CD4-positive, alpha-beta T cell treated with Interleukin-2 at 100 ng/mL for 4 hours (primary cell): ENCODE data around the gene ZNF302.
"Not testable (repeated sequence)": the region's sequence is repeated elsewhere in the genome, so short reads cannot be mapped to it uniquely, and the experiment has no call there.

Experiments used
- DNase-seq: peaks from one replicate; pipeline ENCODE4 v3.0.0-alpha.2; 2020; ENCODE audit warnings: low spot score

ZNF302 gene

DNA sequence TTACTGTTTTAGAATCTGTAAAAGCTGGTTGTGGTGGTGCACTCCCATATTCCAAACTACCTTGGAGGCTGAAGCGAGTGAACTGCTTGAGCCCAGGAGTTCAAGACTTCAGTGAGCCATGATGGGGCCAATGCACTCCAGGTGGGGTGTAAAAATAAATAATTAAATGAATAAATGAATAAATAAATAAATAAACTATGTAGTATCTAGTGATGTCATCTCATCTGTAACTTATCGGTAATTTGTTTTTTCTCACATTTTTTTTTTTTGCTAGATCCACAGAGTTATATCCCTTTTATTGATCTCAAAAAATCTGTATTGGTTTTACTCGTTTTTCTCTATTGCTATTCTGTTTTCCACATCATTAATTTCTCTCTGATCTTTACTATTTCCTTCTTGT, 5.5 kb upstream of the ZNF302 start:
- DNase-seq, result no peak

DNA sequence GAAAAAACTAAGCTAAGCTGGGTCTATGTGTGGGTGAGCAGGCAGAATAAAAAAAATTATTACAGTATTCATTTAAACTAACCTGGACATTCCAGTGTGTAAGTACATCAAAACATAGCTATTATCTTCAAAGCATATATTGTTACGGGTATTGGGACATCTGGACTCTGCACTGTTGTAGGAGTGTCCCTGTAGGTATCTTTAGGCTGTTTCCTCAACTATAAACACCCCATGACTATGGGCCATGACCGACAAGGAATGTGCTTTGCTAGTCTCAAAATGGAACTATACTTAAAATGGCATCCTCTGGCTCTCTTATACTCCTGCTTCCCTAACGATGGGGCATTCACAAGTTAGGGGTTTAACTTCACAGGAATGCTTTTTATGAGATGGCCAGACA, 3.9 kb upstream of the ZNF302 start:
- DNase-seq, result no peak

DNA sequence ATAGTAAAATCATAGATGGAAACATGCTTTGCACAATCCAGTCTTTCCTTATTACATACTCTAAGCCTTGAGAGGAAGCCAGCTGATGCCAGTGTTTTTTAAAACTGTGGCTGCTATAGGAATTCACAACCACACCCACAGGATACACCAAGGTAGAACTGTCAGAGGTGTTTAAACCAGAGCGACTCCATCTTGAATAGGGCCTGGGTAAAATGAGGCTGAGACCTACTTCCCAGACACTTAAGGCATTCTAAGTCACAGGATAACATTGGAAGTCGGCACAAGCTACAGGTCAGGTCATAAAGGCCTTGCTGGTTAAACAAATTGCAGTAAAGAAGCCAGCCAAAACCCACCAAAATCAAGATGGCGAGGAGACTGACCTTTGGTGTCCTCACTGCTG, 2.2 kb upstream of the ZNF302 start:
- DNase-seq, result no peak

DNA sequence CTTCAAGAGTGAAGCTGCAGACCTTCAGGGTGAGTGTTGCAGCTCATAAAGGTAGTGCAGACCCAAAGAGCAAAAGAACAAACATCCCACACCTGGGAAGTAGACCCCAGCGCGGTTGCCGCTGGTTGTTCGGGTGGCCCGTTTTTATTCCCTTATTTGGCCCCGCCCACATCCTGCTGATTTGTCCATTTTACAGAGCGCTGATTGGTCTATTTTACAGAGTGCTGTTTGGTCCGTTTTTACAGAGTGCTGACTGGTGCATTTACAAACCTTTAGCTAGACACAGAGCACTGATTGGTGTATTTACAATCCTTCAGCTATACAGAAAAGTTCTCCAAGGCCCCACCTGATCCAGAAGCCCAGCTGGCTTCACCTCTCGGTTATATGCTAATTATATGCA, 1.6 kb upstream of the ZNF302 start:
- DNase-seq, result no peak

- DNase-seq, result peak; percentile 85
Measured at GRCh38 chr19:34676697-34677385, 637 bp upstream of the ZNF302 start, which contains the start of gene SCGB2B2. SCGB2B2 (minus strand) TSS chr19:34677159; CDS start chr19:34594563, 82,596 bp downstream.

DNA sequence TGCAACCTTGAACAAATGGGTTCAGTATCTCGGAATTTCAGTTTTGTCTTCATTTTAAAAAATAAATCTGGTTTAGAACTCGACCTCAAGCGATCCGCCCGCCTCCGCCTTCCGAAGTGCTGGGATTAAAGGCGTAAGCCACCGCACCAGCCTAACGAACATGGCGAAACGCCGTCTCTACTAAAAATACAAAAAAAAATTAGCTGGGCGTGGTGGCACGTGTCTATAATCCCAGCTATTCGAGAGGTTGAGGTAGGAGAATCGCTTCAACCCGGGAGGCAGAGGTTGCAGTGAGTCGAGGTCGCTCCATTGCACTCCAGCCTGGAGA, 571 bp downstream of the ZNF302 start:
- no peak for DNase-seq

- no peak for DNase-seq
Measured at GRCh38 chr19:34678421-34678820, 943 bp downstream of the ZNF302 start.

DNA sequence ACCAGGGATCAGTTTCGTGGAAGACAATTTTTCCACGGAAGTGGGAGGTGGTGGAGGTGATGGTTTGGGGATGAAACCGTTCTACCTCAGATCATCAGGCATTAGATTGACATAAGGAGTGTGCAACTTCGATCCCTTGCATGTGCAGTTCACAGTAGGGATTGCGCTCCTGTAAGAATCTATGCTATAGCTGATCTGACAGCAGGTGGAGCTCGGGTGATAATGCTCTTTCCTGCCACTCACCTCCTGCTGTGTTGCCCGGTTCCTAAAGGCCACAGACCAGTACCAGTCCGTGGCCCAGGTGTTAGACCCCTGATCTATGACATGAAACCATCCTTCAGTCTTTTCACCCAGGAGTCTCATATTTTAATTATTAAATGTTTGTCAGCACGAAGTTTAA, 4.0 kb downstream of the ZNF302 start:
- no peak for DNase-seq

- DNase-seq, result not testable (repeated sequence)
Measured at GRCh38 chr19:34685266-34685665, 7.8 kb downstream of the ZNF302 start.

DNA sequence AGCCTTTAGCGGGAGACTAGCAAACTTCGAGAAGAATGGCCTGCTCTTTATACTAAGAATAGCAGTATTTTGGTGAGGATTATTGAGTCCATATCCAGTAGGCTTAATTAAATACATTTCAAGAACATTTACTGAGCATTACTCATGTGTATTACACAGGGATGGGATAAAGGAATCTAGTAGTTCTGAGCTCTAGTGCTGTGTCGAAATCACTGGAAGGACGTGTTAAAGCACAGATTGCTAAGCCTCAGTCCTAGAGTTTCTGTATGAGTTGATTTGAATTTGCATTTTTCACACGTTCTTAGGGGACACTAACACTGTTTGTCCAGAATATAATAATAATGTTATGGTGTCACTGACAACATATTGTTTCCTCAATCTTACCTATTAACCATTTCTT, 9.0 kb downstream of the ZNF302 start:
- DNase-seq, result no peak

DNA sequence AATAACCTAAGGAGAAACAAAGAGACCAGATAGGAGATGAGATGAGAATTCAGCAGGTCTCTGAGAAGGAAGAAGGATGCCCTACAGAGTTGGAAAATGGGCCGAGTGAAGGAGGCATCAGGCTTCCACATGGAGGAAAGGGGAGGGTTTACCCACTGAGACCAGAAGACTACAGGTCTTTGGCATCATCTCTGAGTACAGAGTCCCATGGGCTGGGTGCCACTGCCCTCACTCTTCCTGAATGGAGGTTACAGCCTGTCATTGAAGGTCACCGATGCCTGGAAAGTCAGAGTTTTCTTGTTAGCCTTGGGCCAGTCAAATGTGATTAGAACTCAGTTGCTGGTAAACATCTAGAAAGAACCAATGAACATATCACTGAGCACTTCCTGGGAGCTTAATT, 9.9 kb downstream of the ZNF302 start:
- no peak for DNase-seq

DNA sequence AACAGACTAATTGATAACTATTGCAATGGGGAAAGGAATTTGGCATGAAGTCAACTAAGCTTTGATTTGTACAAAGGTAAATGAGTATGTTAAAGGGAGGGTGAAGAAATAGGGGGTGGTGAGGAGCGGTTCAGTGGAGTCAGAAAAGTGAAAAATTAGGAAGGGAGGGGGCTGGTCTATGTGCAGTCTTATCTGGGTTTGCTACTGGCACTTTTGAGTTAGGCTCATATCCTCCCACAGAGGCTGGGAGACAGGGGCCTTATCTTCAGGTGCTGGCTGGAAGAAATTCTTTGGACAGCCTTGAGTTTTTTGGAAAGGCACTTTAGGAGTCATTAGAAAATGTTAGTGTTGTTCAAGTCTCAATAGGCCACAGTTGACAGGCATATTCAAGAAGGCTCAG, 11.1 kb downstream of the ZNF302 start:
- DNase-seq, result no peak

GRCh38 chr19:34690372-34690771, 12.9 kb downstream of the ZNF302 start:
- DNase-seq, result no peak

DNA sequence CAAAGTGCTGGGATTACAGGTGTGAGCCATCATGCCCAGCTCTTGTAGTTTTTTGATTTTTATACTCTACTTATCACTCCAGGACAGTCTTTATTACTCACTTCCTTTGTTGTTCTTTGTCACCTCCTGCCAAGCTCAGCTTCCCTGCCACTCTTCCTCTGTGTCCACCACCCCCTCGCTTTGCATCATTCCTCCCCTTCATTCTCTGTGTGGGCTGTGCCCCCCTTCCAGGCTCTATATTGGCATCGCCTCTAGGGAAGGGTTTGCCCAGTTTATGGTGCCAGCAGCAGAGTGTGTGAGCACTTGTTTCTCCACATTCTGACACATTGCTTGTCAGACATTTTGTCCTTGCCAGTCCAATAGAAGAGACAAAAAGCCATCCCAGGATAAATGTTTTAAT, 15.1 kb downstream of the ZNF302 start:
- no peak for DNase-seq

- no peak for DNase-seq
Measured at GRCh38 chr19:34707661-34708060, 30.2 kb downstream of the ZNF302 start.

- no peak for DNase-seq
Measured at GRCh38 chr19:34711890-34712289, 34.4 kb downstream of the ZNF302 start.

- peak; percentile 81 for DNase-seq
Measured at GRCh38 chr19:34712395-34713261, 35.1 kb downstream of the ZNF302 start.

- DNase-seq, result no peak
Measured at GRCh38 chr19:34713262-34713637, 35.8 kb downstream of the ZNF302 start.

DNA sequence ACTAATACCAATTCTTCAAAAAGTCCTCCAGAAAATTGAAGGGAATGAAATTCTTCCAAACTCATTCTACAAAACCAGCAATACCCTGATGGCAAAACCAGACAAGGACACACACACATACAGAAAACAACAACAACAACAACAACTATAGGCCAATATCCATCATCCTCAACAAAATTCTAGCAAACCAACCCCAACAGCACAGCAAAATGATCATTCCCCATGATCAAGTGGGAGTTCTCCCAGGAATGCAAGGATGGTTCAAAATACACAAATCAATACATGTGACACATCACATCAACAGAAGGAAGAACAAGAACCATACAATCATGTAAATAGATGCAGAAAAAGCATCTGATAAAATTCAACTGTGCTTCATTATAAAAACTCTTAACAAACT, 37.9 kb downstream of the ZNF302 start:
- DNase-seq, result no peak

DNA sequence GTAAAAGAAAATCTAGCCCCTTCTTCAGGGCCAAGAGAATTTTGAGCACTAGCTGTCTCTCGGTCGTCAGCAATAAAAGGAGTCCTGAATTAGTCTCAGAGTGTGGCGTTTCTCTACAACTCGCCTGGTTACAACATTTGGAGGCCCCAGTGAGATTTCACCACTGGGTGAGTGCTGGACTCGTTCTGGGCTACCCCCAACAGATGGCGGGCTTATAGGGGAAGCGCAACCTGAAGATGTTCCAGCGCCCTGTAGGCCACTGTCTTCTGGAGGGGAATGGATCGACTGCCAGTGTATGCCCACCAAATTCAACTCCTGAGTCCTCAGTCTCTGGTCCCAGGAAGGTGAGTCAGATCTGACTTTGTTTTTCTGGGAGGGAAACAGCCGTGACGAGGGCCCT, 44.9 kb downstream of the ZNF302 start:
- no peak for DNase-seq

- DNase-seq, result no peak
Measured at GRCh38 chr19:34725400-34725799, 47.9 kb downstream of the ZNF302 start.

- no peak for DNase-seq
Measured at GRCh38 chr19:34731019-34731829, 53.7 kb downstream of the ZNF302 start.

DNA sequence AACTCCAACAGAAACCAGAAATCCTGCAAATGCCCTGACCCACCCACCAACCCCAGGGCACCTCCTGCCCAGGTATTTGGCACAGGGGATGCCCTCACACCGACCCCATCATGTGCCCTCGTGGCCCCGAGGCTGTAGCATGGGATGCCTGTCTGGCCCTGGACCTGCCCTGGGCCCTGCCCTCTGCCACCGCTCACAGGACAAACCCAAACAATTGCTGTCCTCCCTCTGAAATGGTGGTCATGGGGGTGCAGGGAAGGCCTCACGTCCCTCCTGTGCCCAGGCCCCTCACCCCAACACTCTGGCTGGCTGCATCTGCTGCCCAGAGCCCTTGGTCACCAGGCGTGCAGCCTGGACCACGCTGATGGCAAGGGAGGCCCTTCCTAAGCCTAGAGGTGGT, 54.5 kb downstream of the ZNF302 start:
- no peak for DNase-seq
